A549 (cell line): ENCODE measurements around the gene TSKS. TPM values are rescaled to one million over a fixed set of nuclear protein-coding genes. Genes with fewer than 3 reads are reported as not detected.

Experiments used
- ATAC-seq, 2 experiments: fragments of 200-7000 bp in 1 of 2; fragments of >200 bp in 1 of 2; cut with Nextera tagmentation in 1 of 2; cut with Tn5 transposase in 1 of 2; 3 replicates each; pipeline versions ENCODE4 v1.8.0 to v1.9.1; 2018 to 2020; ENCODE audit warnings: mild to moderate bottlenecking in 1 of 2, moderate library complexity in 1 of 2
- CTCF ChIA-PET: fragments of 300-600 bp; sonication (Branson Sonifier 250); formaldehyde crosslinking; extraction: SDS; loops from one replicate; lab custom pipeline; 2021; ENCODE audit warnings: antibody characterized with exemption, inconsistent platforms; lab: Yijun Ruan, JAX
- POLR2A ChIA-PET: fragments of 350-600 bp; formaldehyde crosslinking; extraction: SDS; loops from one replicate; lab custom pipeline; 2021; ENCODE audit warnings: antibody characterized with exemption, inconsistent platforms; lab: Yijun Ruan, JAX
- DNase-seq, 2 experiments: peaks; one replicate each; pipeline versions ENCODE4 v3.0.0 to v3.0.0-alpha.2; 2011 to 2016; ENCODE audit warnings: low read depth in 1 of 2, low spot score in 1 of 2
- FAIRE-seq: peaks from 2 replicates; lab custom pipeline; 2011; peaks lifted over from hg19 to GRCh38; lab: Jason Lieb, UNC
- H3K27ac ChIP-seq, 2 experiments: fragments of >200 bp; sonication (Bioruptor Twin); formaldehyde crosslinking; 3 replicates each; pipeline ENCODE4 v1.5.1; 2016 to 2017
- H3K4me1 ChIP-seq: fragments of >200 bp; sonication (Bioruptor Twin); formaldehyde crosslinking; 3 replicates; pipeline ENCODE4 v1.6.1; 2016
- H3K4me2 ChIP-seq: fragments of >200 bp; sonication (Bioruptor Twin); formaldehyde crosslinking; 3 replicates; pipeline ENCODE4 v1.6.1; 2016
- H3K4me3 ChIP-seq: fragments of >200 bp; sonication (Bioruptor Twin); formaldehyde crosslinking; 3 replicates; pipeline ENCODE4 v1.5.1; 2016
- H3K9me3 ChIP-seq: fragments of >200 bp; sonication (Bioruptor Twin); formaldehyde crosslinking; 3 replicates; pipeline ENCODE4 v1.6.1; 2016
- BHLHE40 ChIP-seq: IDR thresholded peaks from 2 replicates; pipeline ENCODE4 v1.6.1; 2012; ENCODE audit warnings: low read depth, low read length, inconsistent platforms
- CHD4 ChIP-seq: fragments of 200-600 bp; sonication (generic); IDR thresholded peaks from 2 replicates; pipeline ENCODE4 v1.6.1; 2016; ENCODE audit warnings: antibody characterized with exemption, mild to moderate bottlenecking, borderline replicate concordance
- EHF ChIP-seq: fragments of 250-450 bp; sonication (Bioruptor Pico); IDR thresholded peaks from 2 replicates; pipeline ENCODE4 v1.5.0; 2020; ENCODE audit warnings: mild to moderate bottlenecking
- EHMT2 ChIP-seq: fragments of 200-600 bp; sonication (generic); IDR thresholded peaks from 2 replicates; pipeline ENCODE4 v1.6.1; 2016; ENCODE audit warnings: antibody characterized with exemption, low read depth, mild to moderate bottlenecking, moderate library complexity
- EP300 ChIP-seq, 2 experiments: fragments of >200 bp; sonication (Bioruptor Twin); formaldehyde crosslinking; IDR thresholded peaks; 2 replicates in 1 of 2; 3 replicates in 1 of 2; pipeline ENCODE4 v1.6.1; 2016 to 2017
- FOSB ChIP-seq: fragments of 250-450 bp; sonication (Bioruptor Pico); IDR thresholded peaks from 2 replicates; pipeline ENCODE4 v1.5.0; 2020; ENCODE audit warnings: mild to moderate bottlenecking, moderate library complexity
- FOSL2 ChIP-seq, 2 experiments: fragments of 450-650 bp in 1 of 2; fragments of >200 bp in 1 of 2; sonication (Bioruptor Twin) in 1 of 2; formaldehyde crosslinking; IDR thresholded peaks; 2 replicates each; pipeline versions ENCODE4 v1.5.0 to v1.6.1; 2016 to 2020; ENCODE audit warnings: mild to moderate bottlenecking in 1 of 2, moderate library complexity in 1 of 2
- FOXS1 ChIP-seq: fragments of 250-450 bp; sonication (Bioruptor Pico); IDR thresholded peaks from 2 replicates; pipeline ENCODE4 v1.5.0; 2020; ENCODE audit warnings: mild to moderate bottlenecking, moderate library complexity
- GATA3 ChIP-seq: IDR thresholded peaks from 2 replicates; pipeline ENCODE4 v1.6.1; 2012; ENCODE audit warnings: borderline replicate concordance
- HOXA7 ChIP-seq: fragments of 250-450 bp; sonication (Bioruptor Pico); IDR thresholded peaks from 2 replicates; pipeline ENCODE4 v1.5.0; 2020; ENCODE audit warnings: mild to moderate bottlenecking, moderate library complexity
- HOXB5 ChIP-seq: fragments of 250-450 bp; sonication (Bioruptor Pico); IDR thresholded peaks from 2 replicates; pipeline ENCODE4 v1.5.0; 2020; ENCODE audit warnings: mild to moderate bottlenecking, moderate library complexity
- JUNB ChIP-seq: fragments of >200 bp; sonication (Bioruptor Twin); formaldehyde crosslinking; IDR thresholded peaks from 2 replicates; pipeline ENCODE4 v1.6.1; 2016
- MAZ ChIP-seq: fragments of 150-350 bp; IDR thresholded peaks from 2 replicates; pipeline ENCODE4 v1.6.1; 2014; ENCODE audit warnings: antibody characterized with exemption, low read depth, low read length, borderline replicate concordance
- NR3C1 ChIP-seq: fragments of >200 bp; sonication (Bioruptor Twin); formaldehyde crosslinking; IDR thresholded peaks from 3 replicates; pipeline ENCODE4 v1.6.1; 2017
- PHF8 ChIP-seq: fragments of 200-600 bp; sonication (generic); IDR thresholded peaks from 2 replicates; pipeline ENCODE4 v1.6.1; 2016; ENCODE audit warnings: low read depth, mild to moderate bottlenecking, antibody characterized with exemption, moderate library complexity, borderline replicate concordance
- POLR2A ChIP-seq: IDR thresholded peaks from 2 replicates; pipeline ENCODE4 v1.6.1; 2012; ENCODE audit warnings: mild to moderate bottlenecking, low read length
- POLR2AphosphoS2 ChIP-seq: conservative IDR thresholded peaks from 2 replicates; pipeline ENCODE4 v1.6.1; 2012; ENCODE audit warnings: low read length, improper control_type of control experiment, inconsistent platforms
- RAD21 ChIP-seq, 2 experiments: fragments of >200 bp in 1 of 2; sonication (Bioruptor Twin) in 1 of 2; formaldehyde crosslinking in 1 of 2; IDR thresholded peaks in 1 of 2; conservative IDR thresholded peaks in 1 of 2; 2 replicates in 1 of 2; 3 replicates in 1 of 2; pipeline ENCODE4 v1.6.1; 2012 to 2018; ENCODE audit warnings: inconsistent platforms in 1 of 2
- RFX5 ChIP-seq: fragments of 450-650 bp; IDR thresholded peaks from 2 replicates; pipeline ENCODE4 v1.7.1; 2014; ENCODE audit warnings: antibody characterized with exemption, mild to moderate bottlenecking, moderate library complexity
- TP53 ChIP-seq: fragments of 250-450 bp; sonication (Bioruptor Pico); IDR thresholded peaks from 2 replicates; pipeline ENCODE4 v1.5.0; 2021; ENCODE audit warnings: mild to moderate bottlenecking, moderate library complexity
- ZNF302 ChIP-seq: fragments of 250-450 bp; sonication (Bioruptor Pico); IDR thresholded peaks from 2 replicates; pipeline ENCODE4 v1.9.0; 2021; ENCODE audit warnings: inconsistent platforms, mild to moderate bottlenecking, moderate library complexity
- WGBS: methylation state at CpG from one replicate; pipeline ENCODE4 v1.1.6; 2017; ENCODE audit errors: missing lambda C conversion rate; 5-methylcytosine and 5-hydroxymethylcytosine counted together
- polyA plus RNA-seq, 4 experiments: library from polyadenylated mRNA; depleted of rRNA in 3 of 4; stranded (reverse); fragments of >200 nt; fragmentation: RNase III in 1 of 4; extraction: RNeasy Plus Mini Kit Qiagen cat#74134 plus additional on column Dnase treatment in 1 of 4; gene quantifications; 2 replicates in 3 of 4; 3 replicates in 1 of 4; pipeline ENCODE4 v1.2.3, GENCODE V29; 2011 to 2017
- TF ChIP-seq, protein P1 (sequence below): IDR thresholded peaks from 2 replicates; pipeline ENCODE4 v1.6.1; 2012; ENCODE audit warnings: low read depth, borderline replicate concordance
- TF ChIP-seq, protein P2 (sequence below): fragments of 250-450 bp; sonication (Bioruptor Pico); IDR thresholded peaks from 2 replicates; pipeline ENCODE4 v1.5.0; 2021; ENCODE audit warnings: mild to moderate bottlenecking, moderate library complexity, borderline replicate concordance
- TF ChIP-seq, protein P3 (sequence below): fragments of 200-600 bp; sonication (generic); IDR thresholded peaks from 2 replicates; pipeline ENCODE4 v1.6.1; 2016; ENCODE audit warnings: antibody characterized with exemption, mild to moderate bottlenecking, moderate library complexity
- TF ChIP-seq, protein P4 (sequence below): fragments of 450-650 bp; IDR thresholded peaks from 2 replicates; pipeline ENCODE4 v1.6.1; 2014; ENCODE audit warnings: antibody characterized with exemption
- TF ChIP-seq, protein P5 (sequence below): fragments of 150-350 bp; IDR thresholded peaks from 2 replicates; pipeline ENCODE4 v1.6.1; 2014; ENCODE audit warnings: low read depth, mild to moderate bottlenecking, low read length
- TF ChIP-seq, protein P6 (sequence below): fragments of >200 bp; sonication (Bioruptor Twin); formaldehyde crosslinking; IDR thresholded peaks from 3 replicates; pipeline ENCODE4 v1.5.1; 2016

Gene TSKS
- polyA plus RNA-seq, 2 of the 4 experiments (the other 2 are of a cell fraction), result not detected

DNA sequence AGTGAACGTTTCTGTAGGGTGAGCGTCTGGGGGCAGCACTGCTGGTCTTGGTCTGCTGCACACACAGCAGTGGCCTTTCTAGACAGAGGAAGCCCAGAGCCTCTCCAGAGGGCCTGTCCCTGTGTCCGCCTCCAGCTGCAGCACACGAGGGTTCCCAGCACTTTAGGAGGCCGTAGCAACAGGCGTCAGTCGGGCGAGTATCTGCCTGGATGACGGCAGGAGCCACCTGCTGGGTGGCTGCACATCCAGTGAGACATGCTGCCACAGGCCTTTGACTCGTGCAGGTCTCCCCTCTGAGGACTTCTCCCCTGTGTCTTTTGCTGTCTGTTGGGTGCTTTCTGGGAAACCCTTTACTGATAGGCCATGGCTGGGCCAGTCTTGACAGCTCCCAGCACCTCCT, 25.8 kb upstream of the TSKS start:
- Histone ChIP-seq H3K4me2 (no peak overlapping the region), H3K4me1 (peaks cover 14% of the 10 kb centered on the region; the same call in 2 of the 3 replicates), H3K9me3 (no peaks in the 10 kb centered on the region), H3K27ac (no peak overlapping the region), H3K4me3 (no peak overlapping the region)
- DNase-seq (no peak), FAIRE-seq (no peak), ATAC-seq (no peak)
- ChIA-PET CTCF (interaction anchor here (1.3 kb wide), 1 partner anchor 7 kb away, joined by 4 read pairs; no protein-coding TSS in a partner anchor), POLR2A (interaction anchor here (0.7 kb wide), 1 partner anchor 993 kb away, joined by 7 read pairs; no protein-coding TSS in a partner anchor)
- TF ChIP-seq HOXB5 (CRISPR knock-in tag) (no peak), EP300 (IDR thresholded peaks at IDR 0.05) (no peak), MAZ (no peak), EHF (CRISPR knock-in tag) (no peak), POLR2A (no peak), RFX5 (no peak), FOXS1 (CRISPR knock-in tag) (no peak), FOSL2 (IDR thresholded peaks at IDR 0.05) (no peak), FOSL2 (CRISPR knock-in tag; IDR thresholded peaks at IDR 0.05) (no peak), EHMT2 (no peak), BHLHE40 (no peak), JUNB (no peak), CHD4 (no peak), POLR2AphosphoS2 (no peak), ZNF302 (CRISPR knock-in tag) (no peak)
- TF ChIP-seq, protein P1, sequence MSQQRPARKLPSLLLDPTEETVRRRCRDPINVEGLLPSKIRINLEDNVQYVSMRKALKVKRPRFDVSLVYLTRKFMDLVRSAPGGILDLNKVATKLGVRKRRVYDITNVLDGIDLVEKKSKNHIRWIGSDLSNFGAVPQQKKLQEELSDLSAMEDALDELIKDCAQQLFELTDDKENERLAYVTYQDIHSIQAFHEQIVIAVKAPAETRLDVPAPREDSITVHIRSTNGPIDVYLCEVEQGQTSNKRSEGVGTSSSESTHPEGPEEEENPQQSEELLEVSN, result no peak
- TF ChIP-seq, protein P2, sequence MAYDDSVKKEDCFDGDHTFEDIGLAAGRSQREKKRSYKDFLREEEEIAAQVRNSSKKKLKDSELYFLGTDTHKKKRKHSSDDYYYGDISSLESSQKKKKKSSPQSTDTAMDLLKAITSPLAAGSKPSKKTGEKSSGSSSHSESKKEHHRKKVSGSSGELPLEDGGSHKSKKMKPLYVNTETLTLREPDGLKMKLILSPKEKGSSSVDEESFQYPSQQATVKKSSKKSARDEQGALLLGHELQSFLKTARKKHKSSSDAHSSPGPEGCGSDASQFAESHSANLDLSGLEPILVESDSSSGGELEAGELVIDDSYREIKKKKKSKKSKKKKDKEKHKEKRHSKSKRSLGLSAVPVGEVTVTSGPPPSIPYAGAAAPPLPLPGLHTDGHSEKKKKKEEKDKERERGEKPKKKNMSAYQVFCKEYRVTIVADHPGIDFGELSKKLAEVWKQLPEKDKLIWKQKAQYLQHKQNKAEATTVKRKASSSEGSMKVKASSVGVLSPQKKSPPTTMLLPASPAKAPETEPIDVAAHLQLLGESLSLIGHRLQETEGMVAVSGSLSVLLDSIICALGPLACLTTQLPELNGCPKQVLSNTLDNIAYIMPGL (CRISPR knock-in tag), result no peak
- TF ChIP-seq, protein P3, sequence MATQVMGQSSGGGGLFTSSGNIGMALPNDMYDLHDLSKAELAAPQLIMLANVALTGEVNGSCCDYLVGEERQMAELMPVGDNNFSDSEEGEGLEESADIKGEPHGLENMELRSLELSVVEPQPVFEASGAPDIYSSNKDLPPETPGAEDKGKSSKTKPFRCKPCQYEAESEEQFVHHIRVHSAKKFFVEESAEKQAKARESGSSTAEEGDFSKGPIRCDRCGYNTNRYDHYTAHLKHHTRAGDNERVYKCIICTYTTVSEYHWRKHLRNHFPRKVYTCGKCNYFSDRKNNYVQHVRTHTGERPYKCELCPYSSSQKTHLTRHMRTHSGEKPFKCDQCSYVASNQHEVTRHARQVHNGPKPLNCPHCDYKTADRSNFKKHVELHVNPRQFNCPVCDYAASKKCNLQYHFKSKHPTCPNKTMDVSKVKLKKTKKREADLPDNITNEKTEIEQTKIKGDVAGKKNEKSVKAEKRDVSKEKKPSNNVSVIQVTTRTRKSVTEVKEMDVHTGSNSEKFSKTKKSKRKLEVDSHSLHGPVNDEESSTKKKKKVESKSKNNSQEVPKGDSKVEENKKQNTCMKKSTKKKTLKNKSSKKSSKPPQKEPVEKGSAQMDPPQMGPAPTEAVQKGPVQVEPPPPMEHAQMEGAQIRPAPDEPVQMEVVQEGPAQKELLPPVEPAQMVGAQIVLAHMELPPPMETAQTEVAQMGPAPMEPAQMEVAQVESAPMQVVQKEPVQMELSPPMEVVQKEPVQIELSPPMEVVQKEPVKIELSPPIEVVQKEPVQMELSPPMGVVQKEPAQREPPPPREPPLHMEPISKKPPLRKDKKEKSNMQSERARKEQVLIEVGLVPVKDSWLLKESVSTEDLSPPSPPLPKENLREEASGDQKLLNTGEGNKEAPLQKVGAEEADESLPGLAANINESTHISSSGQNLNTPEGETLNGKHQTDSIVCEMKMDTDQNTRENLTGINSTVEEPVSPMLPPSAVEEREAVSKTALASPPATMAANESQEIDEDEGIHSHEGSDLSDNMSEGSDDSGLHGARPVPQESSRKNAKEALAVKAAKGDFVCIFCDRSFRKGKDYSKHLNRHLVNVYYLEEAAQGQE, result no peak
- TF ChIP-seq, protein P4, sequence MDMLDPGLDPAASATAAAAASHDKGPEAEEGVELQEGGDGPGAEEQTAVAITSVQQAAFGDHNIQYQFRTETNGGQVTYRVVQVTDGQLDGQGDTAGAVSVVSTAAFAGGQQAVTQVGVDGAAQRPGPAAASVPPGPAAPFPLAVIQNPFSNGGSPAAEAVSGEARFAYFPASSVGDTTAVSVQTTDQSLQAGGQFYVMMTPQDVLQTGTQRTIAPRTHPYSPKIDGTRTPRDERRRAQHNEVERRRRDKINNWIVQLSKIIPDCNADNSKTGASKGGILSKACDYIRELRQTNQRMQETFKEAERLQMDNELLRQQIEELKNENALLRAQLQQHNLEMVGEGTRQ, result no peak
- 86% methylated on average over 10 of the region's 10 CpGs for WGBS

DNA sequence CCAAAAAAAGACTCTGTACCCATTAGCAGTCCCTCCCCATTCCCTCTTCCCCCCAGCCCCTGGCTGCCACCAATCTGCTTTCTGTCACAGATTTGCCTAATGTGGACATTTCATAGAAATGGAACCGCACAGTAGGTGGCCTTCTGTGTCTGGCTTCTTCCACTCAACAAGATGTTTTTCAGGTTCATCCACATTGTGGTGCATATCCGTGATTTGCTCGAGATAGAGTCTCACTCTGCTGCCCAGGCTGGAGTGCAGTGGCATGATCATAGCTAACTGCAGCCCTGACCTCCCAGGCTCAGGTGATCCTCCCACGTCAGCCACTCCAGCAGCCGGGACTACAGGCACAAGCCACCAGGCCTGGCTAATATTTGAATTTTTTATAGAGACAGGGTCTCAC, 24.6 kb upstream of the TSKS start:
- CTCF ChIA-PET, result interaction anchor here (1.3 to 1.8 kb wide), 2 partner anchors 9 to 115 kb away, joined by 4 to 5 read pairs; no protein-coding TSS in a partner anchor
- TF ChIP-seq FOSB (CRISPR knock-in tag) (no peak), NR3C1 (no peak), HOXA7 (no peak), TP53 (no peak), GATA3 (no peak), PHF8 (no peak), RAD21 (conservative IDR thresholded peaks at IDR 0.05 in 1 of 2, IDR thresholded peaks at IDR 0.05 in 1 of 2) (no peak), FOXS1 (CRISPR knock-in tag) (no peak)
- TF ChIP-seq, protein P5, sequence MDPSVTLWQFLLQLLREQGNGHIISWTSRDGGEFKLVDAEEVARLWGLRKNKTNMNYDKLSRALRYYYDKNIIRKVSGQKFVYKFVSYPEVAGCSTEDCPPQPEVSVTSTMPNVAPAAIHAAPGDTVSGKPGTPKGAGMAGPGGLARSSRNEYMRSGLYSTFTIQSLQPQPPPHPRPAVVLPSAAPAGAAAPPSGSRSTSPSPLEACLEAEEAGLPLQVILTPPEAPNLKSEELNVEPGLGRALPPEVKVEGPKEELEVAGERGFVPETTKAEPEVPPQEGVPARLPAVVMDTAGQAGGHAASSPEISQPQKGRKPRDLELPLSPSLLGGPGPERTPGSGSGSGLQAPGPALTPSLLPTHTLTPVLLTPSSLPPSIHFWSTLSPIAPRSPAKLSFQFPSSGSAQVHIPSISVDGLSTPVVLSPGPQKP, result no peak
- TF ChIP-seq, protein P6, sequence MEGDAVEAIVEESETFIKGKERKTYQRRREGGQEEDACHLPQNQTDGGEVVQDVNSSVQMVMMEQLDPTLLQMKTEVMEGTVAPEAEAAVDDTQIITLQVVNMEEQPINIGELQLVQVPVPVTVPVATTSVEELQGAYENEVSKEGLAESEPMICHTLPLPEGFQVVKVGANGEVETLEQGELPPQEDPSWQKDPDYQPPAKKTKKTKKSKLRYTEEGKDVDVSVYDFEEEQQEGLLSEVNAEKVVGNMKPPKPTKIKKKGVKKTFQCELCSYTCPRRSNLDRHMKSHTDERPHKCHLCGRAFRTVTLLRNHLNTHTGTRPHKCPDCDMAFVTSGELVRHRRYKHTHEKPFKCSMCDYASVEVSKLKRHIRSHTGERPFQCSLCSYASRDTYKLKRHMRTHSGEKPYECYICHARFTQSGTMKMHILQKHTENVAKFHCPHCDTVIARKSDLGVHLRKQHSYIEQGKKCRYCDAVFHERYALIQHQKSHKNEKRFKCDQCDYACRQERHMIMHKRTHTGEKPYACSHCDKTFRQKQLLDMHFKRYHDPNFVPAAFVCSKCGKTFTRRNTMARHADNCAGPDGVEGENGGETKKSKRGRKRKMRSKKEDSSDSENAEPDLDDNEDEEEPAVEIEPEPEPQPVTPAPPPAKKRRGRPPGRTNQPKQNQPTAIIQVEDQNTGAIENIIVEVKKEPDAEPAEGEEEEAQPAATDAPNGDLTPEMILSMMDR, result no peak

More for the DNA sequence above, 24.6 kb upstream of the TSKS start:
- Histone ChIP-seq H3K4me2 (no peak overlapping the region), H3K4me3 (no peak overlapping the region), H3K9me3 (0 out of 3 replicates have a peak, but pooled peaks cover 3% of the 10 kb centered on the region), H3K4me1 (peaks cover 9% of the 10 kb centered on the region; the same call in 2 of the 3 replicates), H3K27ac (no peak overlapping the region)
- FAIRE-seq (no peak), ATAC-seq (no peak), DNase-seq (no peak)
- 88% methylated on average over 5 of the region's 5 CpGs for WGBS
- POLR2A ChIA-PET, result no interaction called here
